Measurements from ENCODE around the gene TMEM163. TPM values are rescaled to one million over a fixed set of nuclear protein-coding genes. Genes with fewer than 3 reads are reported as not detected.
A peak's percentile ranks its signal among the peaks of the same experiment; 100 is the strongest.

Gene TMEM163
- total and polyA plus RNA-seq, 12 donors, result 0.16 to 1.7 (median 0.37) TPM

- ATAC-seq (no peak), DNase-seq (no peak)
- intact Hi-C loops (cut with DNase I), result no loop called here
- Histone ChIP-seq H3K27ac (peak overlapping the region in 1 of 10 donors; percentile 50), H3K27me3 (peaks cover 0 to 8% (median 3%) of the 10 kb centered on the region in 7 donors), H3K4me3 (no peak overlapping the region), H3K4me1 (peaks cover 0 to 9% (median 0%) of the 10 kb centered on the region in 9 donors), H3K36me3 (no peaks in the 10 kb centered on the region), H3K9me3 (peaks cover 0 to 6% (median 0%) of the 10 kb centered on the region in 11 donors)
- TF ChIP-seq, protein P1, sequence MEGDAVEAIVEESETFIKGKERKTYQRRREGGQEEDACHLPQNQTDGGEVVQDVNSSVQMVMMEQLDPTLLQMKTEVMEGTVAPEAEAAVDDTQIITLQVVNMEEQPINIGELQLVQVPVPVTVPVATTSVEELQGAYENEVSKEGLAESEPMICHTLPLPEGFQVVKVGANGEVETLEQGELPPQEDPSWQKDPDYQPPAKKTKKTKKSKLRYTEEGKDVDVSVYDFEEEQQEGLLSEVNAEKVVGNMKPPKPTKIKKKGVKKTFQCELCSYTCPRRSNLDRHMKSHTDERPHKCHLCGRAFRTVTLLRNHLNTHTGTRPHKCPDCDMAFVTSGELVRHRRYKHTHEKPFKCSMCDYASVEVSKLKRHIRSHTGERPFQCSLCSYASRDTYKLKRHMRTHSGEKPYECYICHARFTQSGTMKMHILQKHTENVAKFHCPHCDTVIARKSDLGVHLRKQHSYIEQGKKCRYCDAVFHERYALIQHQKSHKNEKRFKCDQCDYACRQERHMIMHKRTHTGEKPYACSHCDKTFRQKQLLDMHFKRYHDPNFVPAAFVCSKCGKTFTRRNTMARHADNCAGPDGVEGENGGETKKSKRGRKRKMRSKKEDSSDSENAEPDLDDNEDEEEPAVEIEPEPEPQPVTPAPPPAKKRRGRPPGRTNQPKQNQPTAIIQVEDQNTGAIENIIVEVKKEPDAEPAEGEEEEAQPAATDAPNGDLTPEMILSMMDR (IDR thresholded peaks at IDR 0.05), result no peak
- WGBS, 2 donors, result 86 to 87% methylated on average over 7 of the region's 7 CpGs
Observed at GRCh38 chr2:134668821-134669220, 50.0 kb downstream of the TMEM163 start.

GRCh38 chr2:134667541-134667940, 51.3 kb downstream of the TMEM163 start:
- intact Hi-C loops (cut with DNase I), result no loop called here
- 94 to 97% methylated on average over 2 of the region's 2 CpGs for WGBS, 2 donors
- DNase-seq (no peak), ATAC-seq (no peak)
- H3K27me3 ChIP-seq, result peaks cover 0 to 18% (median 3%) of the 10 kb centered on the region in 7 donors
- TF ChIP-seq, protein P1 (IDR thresholded peaks at IDR 0.05), result no peak
- H3K9me3 ChIP-seq, result no peaks in the 10 kb centered on the region
- peaks cover 0 to 9% (median 0%) of the 10 kb centered on the region in 9 donors for H3K4me1 ChIP-seq
- no peak overlapping the region for H3K27ac ChIP-seq
- no peaks in the 10 kb centered on the region for H3K36me3 ChIP-seq
- H3K4me3 ChIP-seq, result no peak overlapping the region

GRCh38 chr2:134667081-134667480, 51.7 kb downstream of the TMEM163 start:
- intact Hi-C loops (cut with DNase I), result no loop called here
- no peak for ATAC-seq

DNA sequence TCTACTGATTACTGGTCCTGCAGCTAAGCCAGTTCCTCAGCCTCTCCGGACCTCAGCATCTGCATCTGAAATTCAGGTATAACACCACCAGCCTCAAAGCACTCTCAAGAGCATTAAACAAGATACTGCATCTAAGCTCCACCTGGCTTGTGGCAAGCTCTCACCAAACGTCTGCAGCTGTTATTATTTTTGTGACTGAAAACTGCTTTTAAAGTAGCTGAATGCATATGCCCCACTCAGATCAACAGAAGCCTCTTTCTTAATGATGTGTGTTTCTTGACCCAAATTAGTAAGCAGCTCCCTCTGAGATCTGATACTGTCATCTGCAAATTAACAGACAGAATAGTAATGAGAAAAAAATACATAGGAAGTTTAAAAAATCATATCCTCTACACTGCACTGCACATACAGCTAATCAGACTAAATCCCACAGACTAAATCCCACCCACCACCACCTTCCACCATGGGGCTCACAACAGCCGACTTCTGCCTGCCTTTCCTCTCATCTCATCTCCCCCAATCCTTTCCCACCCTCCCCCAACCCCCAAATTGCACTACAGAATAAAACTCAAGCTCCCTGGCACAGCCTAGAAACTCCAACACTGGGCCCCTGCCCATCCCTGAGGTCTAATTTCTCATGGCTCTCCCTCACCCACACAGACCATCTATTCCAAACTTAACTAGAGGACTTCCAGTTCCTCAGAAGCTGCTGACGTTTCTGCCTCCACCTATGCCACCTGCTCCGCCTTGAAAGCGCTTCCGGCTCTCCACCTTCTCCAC, 52.9 kb downstream of the TMEM163 start:
- H3K9me3 ChIP-seq, result no peaks in the 10 kb centered on the region
- DNase-seq (no peak), ATAC-seq (no peak)
- no peak overlapping the region for H3K27ac ChIP-seq
- no peak overlapping the region for H3K4me3 ChIP-seq
- H3K27me3 ChIP-seq, result peaks cover 0 to 19% (median 3%) of the 10 kb centered on the region in 7 donors
- no peaks in the 10 kb centered on the region for H3K36me3 ChIP-seq
- WGBS, 2 donors, result 79 to 80% methylated on average over 7 of the region's 7 CpGs
- H3K4me1 ChIP-seq, result peaks cover 0 to 4% (median 0%) of the 10 kb centered on the region in 9 donors
- intact Hi-C loops (cut with DNase I), result no loop called here
- TF ChIP-seq, protein P1 (IDR thresholded peaks at IDR 0.05), result no peak

More at GRCh38 chr2:134667081-134667480, 51.7 kb downstream of the TMEM163 start:
- H3K27me3 ChIP-seq, result peaks cover 0 to 19% (median 3%) of the 10 kb centered on the region in 7 donors
- no peak overlapping the region for H3K27ac ChIP-seq
- no peak for DNase-seq
- H3K36me3 ChIP-seq, result no peaks in the 10 kb centered on the region
- 89 to 94% methylated on average over 4 of the region's 4 CpGs for WGBS, 2 donors
- TF ChIP-seq, protein P1 (IDR thresholded peaks at IDR 0.05), result no peak
- H3K9me3 ChIP-seq, result no peaks in the 10 kb centered on the region
- H3K4me3 ChIP-seq, result no peak overlapping the region
- peaks cover 0 to 9% (median 0%) of the 10 kb centered on the region in 9 donors for H3K4me1 ChIP-seq

Measured in heart right ventricle (tissue), 16 donors.